GM21515 (cell line): ENCODE measurements around the gene S100A6.
"Not testable (repeated sequence)": the region's sequence is repeated elsewhere in the genome, so short reads cannot be mapped to it uniquely, and the experiment has no call there.

ENCODE experiments used
- ATAC-seq: cut with Tn5 transposase; IDR thresholded peaks from one replicate; pipeline ENCODE4 v1.9.1; 2021; ENCODE audit not compliant: unreplicated experiment

The S100A6 gene

DNA sequence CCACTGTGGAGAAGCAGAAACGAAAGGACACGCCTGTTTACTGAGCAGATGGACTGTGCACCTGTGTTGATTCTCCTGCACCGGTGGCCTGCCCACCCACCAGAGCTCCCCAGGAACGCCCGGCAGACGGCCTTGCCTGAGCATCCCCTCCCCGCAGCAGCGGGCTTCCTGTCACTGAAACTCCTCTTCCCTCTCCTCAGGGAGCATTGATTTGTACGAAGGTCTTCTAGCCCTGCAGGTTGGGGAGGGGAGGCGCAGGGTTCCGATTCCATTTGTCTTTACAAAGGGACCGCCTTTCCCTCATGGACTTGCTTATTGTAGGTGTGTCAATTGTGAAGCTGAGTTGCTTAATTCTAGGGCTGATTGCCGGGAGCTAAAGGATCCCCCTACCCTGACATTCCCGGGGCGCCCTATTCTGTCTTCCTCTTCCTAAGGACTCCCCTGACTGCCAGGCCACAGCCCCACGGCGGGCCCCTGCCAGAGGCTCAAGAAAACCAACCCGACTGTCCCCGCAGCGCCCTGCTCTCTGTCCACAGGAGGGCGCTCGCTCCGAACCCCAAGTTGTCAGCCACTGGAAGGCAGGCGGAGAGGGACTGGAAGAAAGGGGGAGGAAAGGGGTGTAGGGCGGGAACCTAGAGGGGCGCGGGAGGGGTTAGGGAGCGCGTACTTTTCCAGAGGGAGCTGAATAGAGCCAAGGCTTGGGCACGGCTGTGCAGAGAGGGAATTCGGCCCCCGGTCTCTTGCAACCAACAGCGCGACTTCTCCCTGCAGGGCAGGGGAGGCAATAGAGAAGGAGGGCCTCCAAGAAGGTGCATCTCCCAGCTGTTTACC, 2.8 kb downstream of the S100A6 start:
- ATAC-seq = no peak

DNA sequence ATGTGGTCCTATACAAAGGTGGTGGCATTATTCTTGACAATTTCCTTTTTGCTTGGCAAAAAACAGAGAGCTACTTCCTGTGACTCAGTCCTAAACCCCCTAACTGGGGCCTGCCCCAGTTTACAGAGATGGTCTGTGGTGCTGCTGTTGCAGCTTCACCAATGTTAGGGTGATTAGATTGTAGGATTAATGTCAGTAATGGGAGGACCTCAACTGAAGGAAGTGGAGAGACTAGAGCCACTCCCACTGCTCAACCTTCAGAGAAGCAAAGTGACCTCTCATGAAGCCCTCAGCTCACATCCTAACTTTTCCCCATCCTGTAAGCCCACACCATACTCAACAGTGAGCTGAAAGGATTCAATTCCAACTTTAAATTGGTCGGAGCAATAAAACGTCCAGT, 3.6 kb downstream of the S100A6 start:
- ATAC-seq = no peak

DNA sequence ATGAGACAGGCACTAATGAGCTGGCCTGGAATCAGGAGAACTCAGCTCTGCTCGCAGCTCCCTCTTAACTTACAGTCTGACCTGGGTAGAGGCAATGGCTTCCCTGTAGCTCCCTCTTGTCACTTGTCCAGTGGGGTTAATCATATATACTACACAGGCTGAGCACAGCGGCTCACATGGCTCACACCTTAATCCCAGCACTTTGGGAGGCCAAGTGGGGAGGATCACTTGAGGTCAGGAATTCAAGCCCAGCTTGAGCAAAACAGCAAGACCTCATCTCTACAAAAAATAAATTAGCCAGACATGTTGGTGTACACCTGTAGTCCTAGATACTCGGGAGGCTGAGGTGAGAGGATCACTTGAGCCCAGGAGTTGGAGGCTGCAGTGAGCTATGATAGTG, 4.2 kb downstream of the S100A6 start:
- no peak for ATAC-seq

DNA sequence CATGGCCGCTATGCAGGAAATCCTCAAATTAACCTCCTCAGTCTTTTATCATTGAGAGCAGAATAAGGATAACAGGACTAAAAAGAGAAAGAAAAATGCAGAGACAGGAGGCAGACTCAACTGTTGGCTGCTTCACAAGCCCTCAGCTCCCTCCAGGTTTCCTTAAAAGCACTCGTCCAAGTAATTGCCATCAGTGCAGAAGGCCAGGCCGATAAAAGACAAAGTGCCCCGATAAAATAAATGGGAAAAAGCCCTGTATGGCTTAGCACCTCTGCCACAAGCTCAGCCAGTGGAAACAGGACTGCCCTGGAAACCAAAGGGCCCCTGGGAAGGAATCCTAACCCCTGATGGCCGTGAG, 8.1 kb downstream of the S100A6 start:
- ATAC-seq = no peak

DNA sequence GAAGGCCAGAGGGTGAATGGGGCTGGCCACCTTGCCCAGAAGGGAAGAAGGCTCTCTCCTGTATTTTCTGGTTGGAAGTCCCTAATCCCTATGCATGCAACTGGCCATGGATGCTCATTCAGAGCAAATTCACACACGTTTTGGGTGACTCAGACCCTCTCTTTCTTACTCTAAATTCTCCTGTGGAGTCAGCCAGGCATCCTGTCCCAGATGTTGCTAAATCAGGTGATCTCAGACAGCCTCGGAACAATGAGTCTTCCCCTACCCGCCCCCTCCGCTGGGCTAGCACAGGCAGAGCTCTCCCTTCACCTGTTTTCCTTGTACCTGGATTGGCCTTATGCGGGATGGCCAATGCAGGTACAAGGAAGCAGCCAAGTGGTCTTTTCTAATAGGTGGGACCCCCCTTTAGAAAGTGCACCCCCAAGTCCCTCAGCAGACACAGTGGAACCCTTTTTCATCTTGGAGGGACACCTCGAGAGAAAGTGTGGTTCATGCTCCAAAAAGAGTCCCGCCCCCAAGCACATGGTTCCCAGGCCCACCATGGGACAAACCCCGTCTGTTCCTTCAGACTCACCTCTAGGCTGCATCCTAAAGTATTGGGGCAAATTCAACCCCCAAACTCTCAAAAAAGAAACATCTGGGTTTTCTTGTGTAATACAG, 8.6 kb downstream of the S100A6 start:
- no peak for ATAC-seq

DNA sequence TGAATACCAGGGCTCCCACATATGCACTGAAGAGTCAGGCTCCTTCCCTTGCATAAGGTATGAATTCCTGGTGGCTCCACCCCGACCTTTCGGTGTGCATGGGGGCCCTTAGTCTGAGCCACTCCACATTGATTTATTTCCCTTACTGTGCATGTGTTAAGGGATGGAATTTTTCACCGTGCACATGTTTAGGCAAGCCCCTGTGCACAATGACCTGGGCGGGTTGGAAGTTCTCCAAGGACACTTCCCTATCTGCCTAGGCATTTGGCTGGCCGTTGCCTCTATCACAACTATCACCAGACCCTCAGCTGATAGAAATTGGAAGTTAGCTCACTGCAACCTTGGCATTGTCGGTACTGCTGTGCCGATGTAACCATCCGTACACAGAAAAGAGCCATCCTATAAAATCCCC, 9.7 kb downstream of the S100A6 start:
- ATAC-seq = no peak

DNA sequence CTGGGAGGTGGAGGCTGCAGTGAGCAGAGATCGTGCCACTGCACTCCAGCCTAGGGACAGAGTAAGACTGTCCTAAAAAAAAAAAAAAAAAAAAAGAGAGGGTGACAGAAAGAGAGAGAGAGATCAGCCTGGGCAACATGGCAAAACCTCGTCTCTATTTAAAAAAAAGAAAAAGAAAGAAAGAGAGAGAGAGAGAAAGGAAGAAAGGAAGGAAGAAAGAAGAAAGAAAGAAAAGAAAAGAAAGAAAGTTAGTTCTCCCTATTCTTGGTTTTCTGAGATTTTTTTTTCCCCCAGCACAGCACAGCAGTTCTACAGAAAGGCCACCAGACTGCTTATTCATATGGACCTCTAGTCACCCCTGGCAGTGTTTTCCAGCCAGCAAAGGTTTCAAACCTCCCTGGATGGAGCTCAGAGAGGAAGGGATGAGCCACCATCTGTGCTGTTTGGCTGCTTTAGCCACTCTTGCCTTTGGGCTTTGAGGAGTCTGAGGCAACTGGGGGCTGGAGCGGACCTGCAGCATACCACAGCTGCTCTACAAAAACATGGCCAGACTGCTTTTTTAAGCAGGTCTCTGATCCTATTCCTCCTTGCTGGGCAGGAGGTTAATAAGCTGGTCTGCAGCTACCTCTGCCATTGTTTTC, 10.6 kb downstream of the S100A6 start:
- no peak for ATAC-seq

DNA sequence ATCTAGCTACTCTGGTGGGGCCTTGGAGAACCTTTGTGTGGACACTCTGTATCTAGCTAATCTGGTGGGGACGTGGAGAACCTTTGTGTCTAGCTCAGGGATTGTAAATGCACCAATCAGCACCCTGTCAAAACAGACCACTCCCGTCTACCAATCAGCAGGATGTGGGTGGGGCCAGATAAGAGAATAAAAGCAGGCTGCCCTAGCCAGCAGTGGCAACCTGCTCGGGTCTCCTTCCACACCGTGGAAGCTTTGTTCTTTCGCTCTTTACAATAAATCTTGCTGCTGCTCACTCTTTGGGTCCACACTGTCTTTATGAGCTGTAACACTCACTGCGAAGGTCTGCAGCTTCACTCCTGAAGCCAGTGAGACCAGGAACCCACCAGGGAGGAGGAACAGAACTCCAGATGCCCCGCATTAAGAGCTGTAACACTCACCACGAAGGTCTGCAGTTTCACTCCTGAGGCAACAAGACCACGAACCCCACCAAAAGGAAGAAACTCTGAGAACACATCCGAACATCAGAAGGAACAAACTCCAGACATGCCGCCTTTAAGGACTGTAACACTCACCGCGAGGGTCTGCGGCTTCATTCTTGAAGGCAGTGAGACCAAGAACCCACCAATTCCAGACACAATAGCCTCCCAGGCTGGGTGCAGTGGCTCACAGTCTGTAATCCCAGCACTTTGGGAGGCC, 13.3 kb downstream of the S100A6 start:
- ATAC-seq = not testable (repeated sequence)

DNA sequence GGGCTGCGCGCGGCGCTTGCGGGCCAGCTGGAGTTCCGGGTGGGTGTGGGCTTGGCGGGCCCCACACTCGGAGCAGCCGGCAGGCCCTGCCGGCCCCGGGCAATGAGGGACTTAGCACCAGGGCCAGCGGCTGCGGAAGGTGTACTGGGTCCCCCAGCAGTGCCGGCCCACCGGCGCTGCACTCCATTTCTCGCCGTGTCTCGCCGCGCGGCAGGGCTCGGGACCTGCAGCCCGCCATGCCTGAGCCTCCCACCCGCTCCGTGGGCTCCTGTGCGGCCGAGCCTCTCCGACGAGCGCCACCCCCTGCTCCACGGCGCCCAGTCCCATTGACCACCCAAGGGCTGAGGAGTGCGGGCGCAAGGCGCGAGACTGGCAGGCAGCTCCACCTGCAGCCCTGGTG, 14.0 kb downstream of the S100A6 start:
- not testable (repeated sequence) for ATAC-seq

DNA sequence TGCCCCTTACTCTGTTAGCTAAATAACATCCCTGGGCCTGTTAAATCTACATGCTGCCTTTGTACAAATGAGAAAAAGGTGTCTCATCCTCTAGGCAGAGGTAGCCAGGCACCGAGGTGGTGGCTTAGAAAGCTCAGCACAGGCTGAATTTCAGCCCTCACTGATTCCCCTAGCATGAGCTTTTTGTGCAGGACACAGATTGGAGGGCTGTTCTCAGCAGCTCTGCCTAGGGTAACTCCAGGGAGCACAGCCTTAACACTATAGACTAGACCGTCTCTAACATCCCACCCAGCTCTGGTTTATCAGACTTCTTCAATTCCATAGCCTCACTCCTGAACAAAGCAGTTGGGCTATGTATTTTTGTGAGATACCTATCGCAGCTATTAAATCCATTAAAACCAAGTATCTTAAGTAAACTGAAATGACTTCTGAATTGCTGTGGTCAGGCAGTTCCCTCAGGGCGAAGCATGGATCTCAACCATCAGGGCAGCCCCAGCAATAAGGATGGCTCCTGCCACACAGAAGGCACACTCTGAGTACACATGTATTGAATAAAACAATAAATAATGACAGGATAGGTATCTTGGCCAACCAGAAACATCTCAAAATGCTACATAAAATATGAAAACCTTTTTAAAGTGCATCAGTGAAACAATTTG, 14.8 kb downstream of the S100A6 start:
- ATAC-seq = no peak

DNA sequence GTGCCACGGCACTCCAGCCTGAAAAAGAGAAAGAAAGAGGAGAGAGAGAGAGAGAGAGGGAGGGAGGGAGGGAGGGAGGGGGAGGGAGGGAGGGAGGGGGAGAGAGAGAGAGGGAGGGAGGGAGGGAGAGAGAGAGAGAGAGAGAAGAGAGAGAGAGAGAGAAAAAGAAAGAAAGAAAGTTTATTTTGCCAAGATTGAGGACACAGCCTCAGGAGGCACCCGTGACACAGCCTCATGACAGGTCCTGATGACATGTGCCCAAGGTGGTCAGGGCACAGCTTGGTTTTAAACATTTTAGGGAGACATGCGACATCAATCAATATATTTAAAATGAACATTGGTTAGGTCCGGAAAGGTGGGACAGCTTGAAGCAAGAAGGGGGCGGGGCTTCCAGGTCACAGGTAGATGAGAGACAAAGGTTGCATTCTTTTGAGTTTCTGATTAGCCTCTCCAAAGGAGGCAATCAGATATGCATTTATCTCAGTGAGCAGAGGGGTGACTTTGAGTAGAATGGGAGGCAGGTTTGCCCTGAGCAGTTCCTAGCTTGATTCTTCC, 15.6 kb downstream of the S100A6 start:
- not testable (repeated sequence) for ATAC-seq

DNA sequence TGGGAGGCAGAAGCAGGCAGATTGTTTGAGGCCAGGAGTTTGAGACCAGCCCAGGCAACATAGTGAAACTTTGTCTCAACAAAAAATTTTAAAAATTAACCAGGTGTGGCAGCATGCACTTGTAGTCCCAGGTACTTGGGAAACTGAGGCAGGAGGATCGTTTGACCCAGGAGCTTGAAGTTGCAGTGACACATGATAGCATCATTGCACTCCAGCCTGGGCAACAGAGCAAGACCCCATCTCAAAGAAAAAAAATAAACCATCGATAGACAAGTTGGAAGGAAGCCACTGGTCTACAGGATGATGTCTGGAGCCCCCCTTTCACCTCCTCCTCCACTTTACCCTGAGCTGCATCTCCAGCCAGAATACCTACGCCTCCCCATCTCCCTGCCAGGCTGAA, 16.5 kb downstream of the S100A6 start:
- ATAC-seq = no peak

DNA sequence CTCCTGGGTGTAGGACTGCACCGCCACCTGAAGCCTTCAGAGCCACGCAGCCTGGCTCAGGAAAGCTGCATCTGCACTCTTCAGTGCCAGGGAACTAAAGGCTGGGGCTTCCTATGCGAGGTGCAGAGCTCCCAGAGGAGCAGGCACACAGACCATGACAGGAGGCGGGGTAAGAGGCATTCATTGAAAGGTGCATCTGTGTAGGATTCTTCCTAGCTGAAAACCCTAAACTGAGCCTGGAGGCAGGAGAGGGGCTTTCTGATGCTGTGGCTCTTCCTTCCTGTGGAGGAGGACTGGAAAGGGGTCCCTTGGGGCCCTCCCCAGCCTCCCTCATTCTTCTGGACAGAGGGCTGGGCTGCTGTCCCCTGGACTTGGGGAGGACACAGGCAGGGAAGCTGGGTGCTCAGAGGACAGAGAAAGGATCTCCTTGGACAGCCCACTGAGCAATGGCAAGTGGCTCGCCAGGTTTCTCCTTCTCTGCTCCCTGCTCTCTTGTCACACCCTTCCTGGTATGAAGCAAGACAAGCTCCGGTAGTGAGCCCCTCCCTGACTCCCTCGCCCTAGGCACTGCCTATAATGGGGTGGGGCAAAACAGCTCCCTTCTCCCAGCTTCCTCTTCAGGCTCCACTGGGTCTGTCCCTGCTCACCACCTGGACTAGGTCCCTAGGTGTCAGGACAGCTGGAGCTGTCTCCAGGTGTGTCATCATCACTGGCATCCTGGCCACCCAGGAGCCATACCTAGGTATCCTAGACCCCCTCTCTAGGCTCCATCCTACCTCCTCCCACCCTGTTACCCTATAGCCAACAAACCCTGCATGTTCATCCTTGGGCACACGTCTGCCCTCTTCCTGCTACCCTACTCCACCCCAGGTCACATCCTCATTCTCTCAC, 20.0 kb downstream of the S100A6 start:
- ATAC-seq = no peak

DNA sequence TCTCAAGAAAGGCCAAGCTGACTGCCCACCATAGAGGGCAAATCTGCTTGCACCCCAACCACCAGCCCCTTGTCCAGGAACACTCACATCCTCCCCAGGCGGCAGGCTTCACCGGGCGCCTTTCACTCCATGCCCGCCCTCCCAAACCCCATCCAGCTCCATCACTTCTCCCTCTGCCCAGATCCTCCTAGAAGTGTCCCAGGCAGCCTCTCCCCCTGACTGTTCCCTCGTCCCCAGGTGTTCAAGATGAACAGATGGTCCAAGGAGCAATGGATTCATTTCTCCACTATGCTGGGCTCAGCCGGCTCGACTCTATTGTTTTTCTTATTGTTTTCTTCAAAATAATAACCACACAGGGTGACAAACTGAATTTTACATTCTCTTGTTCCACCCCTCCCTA, 22.1 kb downstream of the S100A6 start:
- no peak for ATAC-seq

DNA sequence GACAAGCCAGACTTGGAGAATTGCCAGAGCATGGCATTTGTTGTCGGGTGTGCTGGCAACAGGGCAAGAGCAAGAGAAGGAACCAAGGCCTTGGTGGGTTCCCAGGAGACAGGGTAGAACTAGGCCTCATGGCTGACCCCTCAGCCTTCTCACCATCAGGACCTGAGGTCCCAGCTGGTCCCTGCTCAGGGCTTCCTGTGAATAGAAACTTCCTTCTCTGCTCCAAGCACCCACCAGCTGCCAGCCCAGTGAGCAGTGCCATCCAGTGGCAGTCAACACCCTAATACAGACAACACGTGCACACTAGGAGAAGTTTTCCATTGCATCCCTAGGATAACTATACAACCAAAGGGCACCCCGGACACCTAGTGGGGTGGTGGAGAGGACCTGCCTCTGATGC, 22.8 kb downstream of the S100A6 start:
- no peak for ATAC-seq

DNA sequence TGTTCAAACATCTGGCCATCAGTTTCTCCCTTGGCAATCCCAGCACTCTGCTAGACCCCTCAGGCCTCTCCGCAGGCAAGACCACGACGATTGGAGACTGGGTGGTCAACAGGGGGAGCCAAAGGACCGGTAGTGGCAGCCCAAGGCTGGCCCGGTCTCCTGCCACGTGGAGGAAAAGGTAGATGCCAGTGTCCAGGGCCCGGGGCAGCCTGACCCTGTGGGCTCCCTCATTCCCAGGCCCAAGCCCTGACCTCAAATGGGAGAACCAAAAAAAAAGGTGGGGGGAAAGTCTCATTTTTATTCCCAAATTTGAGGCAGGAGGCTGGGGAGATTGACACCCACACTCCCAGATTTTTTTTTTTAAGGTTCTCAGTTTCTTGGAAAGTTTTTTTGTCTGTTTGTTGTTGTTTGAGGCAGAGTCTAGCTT, 24.8 kb downstream of the S100A6 start:
- ATAC-seq = no peak

DNA sequence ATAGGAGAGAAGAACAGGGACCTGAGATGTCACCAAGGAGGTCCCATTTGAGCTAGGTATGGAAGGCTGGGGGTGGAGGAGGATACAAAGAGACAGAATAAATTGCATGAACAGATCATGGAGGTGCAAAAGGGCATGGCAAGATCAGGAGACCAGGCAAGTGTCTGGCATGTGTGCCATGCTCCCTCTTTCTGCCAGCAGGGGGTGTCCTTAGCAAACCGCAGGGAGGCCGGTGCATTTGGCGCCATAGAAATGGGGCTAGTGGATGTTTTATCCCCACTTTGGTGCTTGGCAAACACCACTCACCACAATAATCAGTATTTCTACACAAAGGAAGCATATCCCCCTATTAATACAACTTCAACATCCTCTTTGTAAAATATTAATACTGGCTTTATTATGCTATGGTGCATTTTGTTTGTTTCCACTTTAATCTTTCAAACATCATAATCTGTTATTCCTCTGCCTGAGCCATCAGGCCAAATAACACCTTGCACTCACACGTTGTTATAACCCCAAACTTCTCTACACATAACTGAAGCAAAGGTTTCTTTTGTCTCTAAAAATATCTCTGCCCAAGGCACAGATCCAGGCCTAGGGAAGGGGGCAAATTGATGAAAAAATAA, 25.9 kb downstream of the S100A6 start:
- no peak for ATAC-seq

DNA sequence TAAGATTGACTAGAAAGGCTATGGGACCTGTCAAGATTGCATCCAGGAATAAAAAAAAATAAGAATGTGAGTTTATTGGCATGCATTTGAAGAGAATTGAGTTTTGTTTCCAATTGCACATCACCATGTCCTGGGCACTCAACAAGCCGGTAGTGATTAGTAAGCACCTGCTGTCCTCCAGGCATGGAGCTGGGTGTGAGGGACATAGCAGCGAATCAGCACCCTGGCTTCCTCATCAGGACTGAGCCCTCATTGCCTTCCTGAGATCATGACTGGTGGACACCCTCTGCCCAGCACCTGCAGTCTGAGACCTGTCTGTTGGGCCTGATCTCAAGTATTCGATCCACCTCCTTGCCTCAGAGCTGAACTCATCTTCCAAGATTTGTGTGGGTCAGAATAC, 26.8 kb downstream of the S100A6 start:
- ATAC-seq = no peak

DNA sequence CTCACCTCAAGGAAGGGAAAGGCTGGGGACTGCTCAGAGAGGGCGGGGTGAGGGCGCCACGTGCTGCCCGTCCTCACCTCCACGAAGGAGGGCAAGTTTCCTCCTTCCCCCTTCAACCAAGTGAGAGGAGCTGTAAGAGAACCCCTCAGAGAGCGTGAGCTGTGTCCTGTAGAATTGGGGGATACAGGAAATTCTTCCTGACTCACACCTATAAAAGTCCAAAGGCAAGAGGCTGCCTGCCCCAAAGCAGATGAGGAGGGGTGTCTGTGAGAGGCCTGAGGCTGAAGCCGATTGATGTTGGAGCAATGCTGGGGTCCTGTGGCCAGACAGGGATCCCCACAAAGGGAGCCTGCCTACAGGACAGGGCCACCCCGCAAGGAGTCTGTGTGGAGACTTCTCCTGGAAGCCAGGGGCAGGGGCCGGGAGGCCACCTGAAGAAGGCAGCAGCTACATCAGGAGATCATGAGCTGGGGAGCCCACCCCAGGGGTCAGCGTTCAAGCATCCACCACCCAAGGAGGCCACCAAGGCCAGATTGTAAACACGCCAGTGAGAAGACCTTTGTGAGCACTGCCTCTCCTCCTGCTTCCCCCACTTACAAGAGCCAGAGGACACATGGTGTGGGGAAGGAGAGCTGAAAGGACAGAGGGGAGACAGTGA, 27.7 kb downstream of the S100A6 start:
- no peak for ATAC-seq
